Breast epithelium (tissue), 3 donors: ENCODE measurements around the gene MRGPRG.

Experiments used
- CTCF ChIP-seq, 3 donors: fragments of 450-650 bp; IDR thresholded peaks; one replicate each; pipeline ENCODE4 v1.5.1; 2016 to 2017; ENCODE audit warnings: antibody characterized with exemption in 3 of 3, mild to moderate bottlenecking in 3 of 3, moderate library complexity in 3 of 3
- POLR2A ChIP-seq: fragments of 450-650 bp; IDR thresholded peaks from one replicate; pipeline ENCODE4 v1.6.1; 2016; ENCODE audit warnings: antibody characterized with exemption, mild to moderate bottlenecking, moderate library complexity

GRCh38 chr11:3227568-3228444, 9.2 kb upstream of the MRGPRG start:
- TF ChIP-seq CTCF (IDR thresholded peaks at IDR 0.05): no peak
- TF ChIP-seq POLR2A: no peak
